Stimulated activated CD4-positive, alpha-beta T cell treated with anti-CD3 and anti-CD28 coated beads, Interleukin-2, amount 100 ng/mL, for 48 hours (primary cell): ENCODE results near the gene WWP2.
"Not testable (repeated sequence)": the region's sequence is repeated elsewhere in the genome, so short reads cannot be mapped to it uniquely, and the experiment has no call there.

Experiments
- DNase-seq, 2 donors: peaks; one replicate each; pipeline ENCODE4 v3.0.0-alpha.2; 2020

The WWP2 gene

DNA sequence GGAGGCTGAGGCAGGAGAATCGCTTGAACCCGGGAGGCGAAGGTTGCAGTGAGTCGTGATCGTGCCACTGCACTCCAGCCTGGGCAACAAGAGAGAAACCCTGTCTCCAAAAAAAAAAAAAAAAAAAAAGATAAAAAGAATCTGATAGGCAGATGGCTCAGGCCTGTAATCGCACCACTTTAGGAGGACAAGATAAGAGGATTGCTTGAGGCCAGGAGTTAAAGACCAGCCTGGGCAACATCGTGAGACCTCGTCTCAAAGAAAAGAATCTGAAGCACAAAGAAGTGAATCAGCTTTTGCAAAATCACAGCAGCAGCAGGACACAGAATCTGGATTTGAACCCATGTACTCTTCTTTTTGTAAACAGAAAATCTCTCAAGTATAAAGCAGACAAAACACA is 15.0 kb upstream of the WWP2 start:
- DNase-seq = no peak

- no peak for DNase-seq
These were observed 13.3 kb upstream of the WWP2 start for GRCh38 chr16:69748694-69749345.

DNA sequence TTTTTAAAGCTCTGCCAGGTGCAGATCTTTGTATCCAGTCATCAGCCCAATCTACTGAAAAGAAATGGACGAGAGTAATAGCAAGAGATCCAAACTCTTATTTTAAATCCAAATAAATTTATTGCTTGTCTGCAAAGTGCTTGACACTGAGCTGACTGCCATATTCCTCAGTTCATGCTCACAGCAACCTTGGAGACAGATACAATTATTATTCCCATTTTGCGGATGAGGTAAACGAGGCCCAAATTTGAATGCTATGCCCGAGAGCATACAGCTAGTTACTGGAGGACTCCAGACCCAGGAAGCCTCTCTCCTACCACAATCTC is 8.0 kb upstream of the WWP2 start:
- DNase-seq = no peak

- DNase-seq = peak; percentile 95 to 97
These were observed 7.4 kb upstream of the WWP2 start, which contains the start of gene NOB1 for GRCh38 chr16:69754469-69755310. NOB1 (minus strand) TSS chr16:69754926; CDS start chr16:69754910, 16 bp downstream.

- no peak for DNase-seq
These were observed 5.4 kb upstream of the WWP2 start for GRCh38 chr16:69756705-69757104.

- not testable (repeated sequence) for DNase-seq
These were observed 4.8 kb upstream of the WWP2 start for GRCh38 chr16:69757375-69757774.

GRCh38 chr16:69762814-69763598 is 874 bp downstream of the WWP2 start:
- DNase-seq = no peak

DNA sequence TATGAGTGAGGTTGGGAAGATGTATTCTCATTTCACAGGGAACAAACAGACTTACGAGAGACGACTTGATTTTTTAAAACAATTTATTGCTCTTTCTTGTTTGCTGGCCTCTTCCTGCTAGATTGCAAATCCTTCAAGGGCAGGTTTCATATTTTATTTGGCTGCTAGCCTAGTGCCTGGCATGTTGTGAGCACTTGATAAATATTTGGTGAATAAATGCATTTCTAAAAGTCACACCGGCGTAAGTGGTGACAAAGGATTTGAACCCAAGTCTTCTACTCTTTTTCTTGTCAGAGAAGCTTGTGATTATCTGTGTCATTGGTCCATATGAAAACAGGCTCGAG is 1.4 kb downstream of the WWP2 start:
- DNase-seq = no peak

DNA sequence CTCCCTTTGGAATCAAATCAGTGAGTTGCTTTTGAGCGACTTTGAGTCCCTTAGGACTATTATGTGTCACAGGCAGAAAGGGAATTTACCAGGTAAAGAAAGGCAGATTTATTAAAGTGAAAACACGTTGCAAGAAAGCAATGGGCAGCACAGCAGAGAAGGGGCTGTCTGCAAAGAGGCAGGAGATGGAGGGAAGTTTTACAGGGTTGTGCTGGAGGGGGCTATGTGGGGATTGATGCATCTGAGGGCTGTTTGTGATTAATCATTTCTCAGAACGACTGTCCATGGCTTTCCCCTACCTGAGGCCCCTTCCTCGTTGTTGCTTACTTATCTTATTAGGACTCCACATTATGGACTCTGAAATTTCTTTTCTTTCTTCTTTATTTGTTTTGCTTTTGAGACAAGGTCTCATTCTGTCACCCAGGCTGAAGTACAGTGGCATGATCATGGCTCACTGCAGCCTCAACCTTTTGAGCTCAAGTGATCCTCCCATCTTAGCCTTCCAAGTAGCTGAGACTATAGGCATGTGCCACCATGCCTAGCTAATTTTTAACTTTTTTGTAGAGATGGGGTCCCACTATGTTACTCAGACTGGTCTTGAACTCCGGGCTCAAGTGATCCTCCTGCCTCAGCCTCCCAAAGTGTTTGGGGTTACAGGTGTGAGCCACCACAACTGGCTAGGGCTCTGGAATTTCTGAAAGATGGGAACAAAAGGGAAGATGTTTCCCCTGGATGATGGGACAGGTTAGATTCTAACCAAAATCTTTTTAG is 5.5 kb downstream of the WWP2 start:
- no peak for DNase-seq

DNA sequence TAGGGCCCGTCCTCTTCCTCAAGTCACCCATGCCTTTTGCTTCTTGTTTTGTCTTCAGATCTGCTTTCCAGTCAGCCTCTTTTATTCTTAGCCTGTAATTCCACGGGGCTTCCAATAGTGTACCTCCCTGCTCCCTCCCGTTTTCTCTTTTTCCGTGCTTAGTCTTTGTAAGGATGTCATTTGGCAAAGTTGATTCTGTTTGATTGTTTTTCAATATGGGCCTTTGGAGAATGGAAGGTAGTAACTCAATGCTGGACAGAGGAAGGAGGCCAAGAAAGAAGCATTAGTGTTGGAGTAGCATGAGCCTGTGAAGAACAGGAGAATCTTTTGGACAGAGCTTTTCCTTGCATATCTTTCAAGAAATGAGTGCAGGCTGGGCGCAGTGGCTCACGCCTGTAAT is 6.5 kb downstream of the WWP2 start:
- DNase-seq = no peak

DNA sequence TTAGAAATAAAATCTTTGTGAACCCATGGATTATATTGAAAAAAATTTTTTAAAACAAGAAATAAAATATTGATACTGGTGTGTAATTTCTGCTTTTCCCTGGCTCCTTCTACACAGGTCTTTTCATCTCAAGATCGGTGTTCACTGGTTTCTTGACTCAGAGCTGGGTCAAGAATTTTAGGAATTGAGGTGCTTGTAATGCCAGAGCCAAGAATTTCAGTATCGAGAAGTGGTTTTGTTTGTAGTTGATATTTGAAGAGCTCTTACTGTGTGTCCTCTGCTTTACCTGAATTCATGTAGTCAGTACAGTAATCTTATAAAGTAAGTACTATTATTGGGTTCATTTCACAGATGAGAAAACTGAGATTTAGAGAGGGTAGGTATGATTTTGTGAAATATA is 7.3 kb downstream of the WWP2 start:
- no peak for DNase-seq

DNA sequence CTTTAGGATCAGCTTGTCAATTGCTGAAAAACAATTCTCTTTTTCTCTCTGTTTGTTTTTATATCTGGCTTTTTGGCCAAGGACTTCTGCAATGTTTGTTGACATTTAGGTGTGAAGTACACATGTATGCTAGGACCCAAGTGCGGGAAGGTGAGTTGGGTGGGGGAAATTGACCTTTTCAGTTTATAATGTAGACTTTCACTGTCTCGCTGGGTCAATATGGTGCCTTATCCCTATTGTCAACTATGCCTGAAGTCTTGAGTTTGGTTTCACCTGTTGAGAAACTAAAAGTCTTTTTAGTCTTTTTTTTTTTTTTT is 9.5 kb downstream of the WWP2 start:
- DNase-seq = no peak

DNA sequence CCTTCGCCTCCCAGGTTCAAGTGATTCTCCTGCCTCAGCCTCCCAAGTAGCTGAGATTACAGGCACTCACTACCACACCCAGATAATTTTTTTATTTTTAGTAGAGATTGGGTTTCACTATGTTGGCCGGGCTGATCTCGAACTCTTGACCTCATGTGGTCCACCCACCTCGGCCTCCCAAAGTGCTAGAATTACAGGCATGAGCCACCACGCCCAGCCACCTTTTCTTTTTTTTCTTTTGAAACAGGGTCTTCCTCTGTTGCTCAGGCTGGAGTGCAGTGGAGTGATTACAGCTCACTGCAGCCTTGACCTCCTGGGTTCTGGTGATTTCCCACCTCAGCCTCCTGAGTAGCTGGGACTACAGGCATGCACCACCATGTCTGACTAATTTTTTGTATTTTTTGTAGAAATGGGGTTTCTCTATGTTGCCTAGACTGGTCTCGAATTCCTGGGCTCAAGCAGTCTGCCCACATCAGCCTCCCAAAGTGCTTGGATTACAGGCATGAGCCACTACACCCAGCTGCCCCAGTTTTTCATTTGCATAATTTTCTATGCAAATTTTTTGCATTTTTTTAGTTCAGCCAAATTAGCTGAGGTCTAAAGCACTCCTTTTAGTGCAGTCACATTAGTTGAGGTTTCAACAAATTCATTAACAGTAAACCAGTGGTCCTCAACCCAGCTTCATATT is 11.3 kb downstream of the WWP2 start:
- no peak for DNase-seq

DNA sequence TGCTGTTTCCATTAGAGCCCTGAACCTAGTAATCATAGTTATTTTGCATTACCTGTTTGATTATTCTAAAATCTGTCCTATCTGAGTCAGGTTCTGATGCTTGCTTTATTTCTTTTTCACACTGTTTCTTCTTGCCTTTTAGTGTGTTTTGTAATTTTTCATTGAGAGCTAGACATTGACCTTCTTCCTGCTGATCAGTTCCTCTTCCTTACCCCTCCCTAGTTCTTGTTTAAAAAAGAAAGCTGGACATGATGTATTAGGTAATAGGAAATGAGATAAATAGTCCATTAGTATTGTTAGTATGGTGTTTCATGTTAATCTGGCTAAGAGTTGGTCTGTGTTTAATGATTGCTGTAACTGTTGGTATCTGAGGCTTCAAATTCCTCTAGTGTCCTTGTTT is 13.4 kb downstream of the WWP2 start:
- DNase-seq = no peak

DNA sequence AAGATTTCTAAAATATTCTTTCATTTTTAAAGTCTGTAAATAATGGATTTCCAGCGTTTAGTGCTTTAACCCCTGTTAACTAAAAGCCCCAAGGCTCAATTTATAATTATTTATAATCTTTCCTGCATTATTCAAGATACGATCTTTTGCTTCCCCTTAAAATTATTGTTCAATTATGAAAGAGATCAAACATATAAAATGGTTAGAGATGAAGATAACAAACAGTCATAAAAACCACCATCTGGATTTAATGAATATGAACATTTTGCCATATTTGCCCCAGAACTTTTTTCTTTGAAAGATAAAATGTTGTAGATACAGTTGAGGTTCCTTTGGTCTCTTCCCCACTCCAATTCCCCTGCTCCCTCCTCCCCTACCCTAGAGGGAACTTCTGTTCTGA is 17.6 kb downstream of the WWP2 start:
- no peak for DNase-seq

- DNase-seq = no peak
These were observed 19.0 kb downstream of the WWP2 start for GRCh38 chr16:69781118-69781517.

- no peak for DNase-seq
These were observed 22.5 kb downstream of the WWP2 start for GRCh38 chr16:69784586-69784985.

GRCh38 chr16:69787883-69788282 is 25.8 kb downstream of the WWP2 start:
- no peak for DNase-seq

DNA sequence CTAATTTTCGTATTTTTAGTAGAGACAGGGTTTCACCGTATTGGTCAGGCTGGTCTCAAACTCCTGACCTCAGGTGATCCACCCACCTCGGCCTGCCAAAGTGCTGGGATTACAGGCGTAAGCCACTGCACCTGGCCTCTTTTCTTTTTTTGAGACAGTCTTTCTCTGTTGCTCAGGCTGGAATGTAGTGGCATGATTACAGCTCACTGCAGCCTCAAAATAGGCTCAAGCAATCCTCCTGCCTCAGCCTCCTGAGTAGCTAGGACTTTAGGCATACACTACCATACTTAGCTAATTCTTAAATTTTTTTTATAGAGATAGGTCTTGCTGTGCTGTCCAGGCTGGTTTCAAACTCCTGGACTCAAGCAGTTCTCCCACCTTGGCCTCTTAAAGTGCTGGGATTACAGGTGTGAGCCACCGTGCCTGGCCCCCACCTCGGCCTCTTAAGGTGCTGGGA is 29.3 kb downstream of the WWP2 start:
- not testable (repeated sequence) for DNase-seq

DNA sequence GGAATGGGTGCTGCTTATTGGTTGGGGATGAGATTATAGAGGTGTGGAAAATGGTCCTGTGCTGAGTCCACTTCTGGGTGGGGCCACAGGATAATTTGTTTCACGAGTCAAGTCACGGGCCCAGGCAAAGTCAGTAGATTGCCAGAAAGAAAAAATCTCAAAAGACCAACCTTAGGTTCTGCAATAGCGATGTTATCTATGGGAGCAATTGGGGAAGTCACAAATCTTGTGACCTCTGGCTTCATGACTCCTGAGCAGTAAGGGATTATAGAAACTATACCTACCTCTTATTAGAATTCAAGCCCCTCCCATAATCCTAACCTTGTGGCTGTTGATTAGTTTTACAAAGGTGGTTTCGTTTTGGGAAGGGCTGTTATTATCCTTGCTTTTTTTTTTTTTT is 31.4 kb downstream of the WWP2 start:
- no peak for DNase-seq

DNA sequence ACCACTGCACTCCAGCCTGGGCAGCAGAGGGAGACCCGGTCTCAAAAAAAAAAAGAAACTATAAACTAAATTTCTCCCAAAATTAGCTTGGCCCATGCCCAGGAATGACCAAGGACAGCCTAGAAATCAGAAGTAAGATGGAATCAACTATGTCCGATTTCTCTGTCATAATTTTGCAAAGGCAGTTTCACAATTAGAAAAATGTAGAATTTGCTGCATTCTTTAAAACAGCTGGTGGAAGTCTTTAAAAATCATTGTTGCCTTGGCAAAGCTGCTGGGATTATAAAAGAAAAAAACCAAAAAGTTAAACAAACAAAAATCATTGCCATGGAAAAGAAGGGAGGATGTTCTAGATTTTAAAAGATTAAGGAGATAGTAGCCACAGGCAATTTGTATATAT is 32.4 kb downstream of the WWP2 start:
- DNase-seq = no peak

GRCh38 chr16:69796285-69797118 is 34.4 kb downstream of the WWP2 start:
- DNase-seq = peak in 1 of 2 donors; percentile 6
